Measurements from ENCODE around the gene SEH1L.
A peak's percentile ranks its signal among the peaks of the same experiment; 100 is the strongest.
"Not testable (repeated sequence)": the region's sequence is repeated elsewhere in the genome, so short reads cannot be mapped to it uniquely, and the experiment has no call there.

Gene SEH1L

GRCh38 chr18:12943215-12943614, 4.6 kb upstream of the SEH1L start:
- DNase-seq (ENCODE audit: low read depth), result no peak

GRCh38 chr18:12944709-12945108, 3.1 kb upstream of the SEH1L start:
- DNase-seq (ENCODE audit: low read depth), result no peak

- DNase-seq (ENCODE audit: low read depth), result no peak
Observed at GRCh38 chr18:12946549-12947284, 1.1 kb upstream of the SEH1L start.

- peak; percentile 98 for DNase-seq (ENCODE audit: low read depth)
Observed at GRCh38 chr18:12948050-12948804, 416 bp downstream of the SEH1L start.

- no peak for DNase-seq (ENCODE audit: low read depth)
Observed at GRCh38 chr18:12958478-12958877, 10.7 kb downstream of the SEH1L start.

- no peak for DNase-seq (ENCODE audit: low read depth)
Observed at GRCh38 chr18:12960395-12960794, 12.6 kb downstream of the SEH1L start.

GRCh38 chr18:12960853-12961397, 13.1 kb downstream of the SEH1L start:
- no peak for DNase-seq (ENCODE audit: low read depth)

- no peak for DNase-seq (ENCODE audit: low read depth)
Observed at GRCh38 chr18:12963069-12963468, 15.3 kb downstream of the SEH1L start.

- no peak for DNase-seq (ENCODE audit: low read depth)
Observed at GRCh38 chr18:12968115-12968514, 20.3 kb downstream of the SEH1L start.

- DNase-seq (ENCODE audit: low read depth), result no peak
Observed at GRCh38 chr18:12968619-12969018, 20.8 kb downstream of the SEH1L start.

GRCh38 chr18:12973562-12974213, 25.9 kb downstream of the SEH1L start:
- DNase-seq (ENCODE audit: low read depth), result no peak

- no peak for DNase-seq (ENCODE audit: low read depth)
Observed at GRCh38 chr18:12975488-12975887, 27.7 kb downstream of the SEH1L start.

GRCh38 chr18:12976305-12976704, 28.5 kb downstream of the SEH1L start:
- DNase-seq (ENCODE audit: low read depth), result no peak

- not testable (repeated sequence) for DNase-seq (ENCODE audit: low read depth)
Observed at GRCh38 chr18:12980065-12980464, 32.3 kb downstream of the SEH1L start.

GRCh38 chr18:12989397-12990122, 41.7 kb downstream of the SEH1L start:
- no peak for DNase-seq (ENCODE audit: low read depth)

GRCh38 chr18:12990123-12990475, 42.3 kb downstream of the SEH1L start:
- DNase-seq (ENCODE audit: low read depth), result peak; percentile 29

GRCh38 chr18:12990641-12990966, 42.8 kb downstream of the SEH1L start:
- DNase-seq (ENCODE audit: low read depth), result no peak

- peak; percentile 96 for DNase-seq (ENCODE audit: low read depth)
Observed at GRCh38 chr18:12990967-12991820, 43.4 kb downstream of the SEH1L start, which contains the start of gene CEP192. Gene CEP192, plus strand, starts transcription at chr18:12991362. Its CDS starts 8,063 bp downstream, at chr18:12999425.

GRCh38 chr18:12991821-12992179, 44.0 kb downstream of the SEH1L start:
- DNase-seq (ENCODE audit: low read depth), result no peak

- DNase-seq (ENCODE audit: low read depth), result no peak
Observed at GRCh38 chr18:12993439-12993838, 45.6 kb downstream of the SEH1L start.

- no peak for DNase-seq (ENCODE audit: low read depth)
Observed at GRCh38 chr18:12995424-12995823, 47.6 kb downstream of the SEH1L start.
